ENCODE measurements around the gene CCDC9B.

Gene CCDC9B

DNA sequence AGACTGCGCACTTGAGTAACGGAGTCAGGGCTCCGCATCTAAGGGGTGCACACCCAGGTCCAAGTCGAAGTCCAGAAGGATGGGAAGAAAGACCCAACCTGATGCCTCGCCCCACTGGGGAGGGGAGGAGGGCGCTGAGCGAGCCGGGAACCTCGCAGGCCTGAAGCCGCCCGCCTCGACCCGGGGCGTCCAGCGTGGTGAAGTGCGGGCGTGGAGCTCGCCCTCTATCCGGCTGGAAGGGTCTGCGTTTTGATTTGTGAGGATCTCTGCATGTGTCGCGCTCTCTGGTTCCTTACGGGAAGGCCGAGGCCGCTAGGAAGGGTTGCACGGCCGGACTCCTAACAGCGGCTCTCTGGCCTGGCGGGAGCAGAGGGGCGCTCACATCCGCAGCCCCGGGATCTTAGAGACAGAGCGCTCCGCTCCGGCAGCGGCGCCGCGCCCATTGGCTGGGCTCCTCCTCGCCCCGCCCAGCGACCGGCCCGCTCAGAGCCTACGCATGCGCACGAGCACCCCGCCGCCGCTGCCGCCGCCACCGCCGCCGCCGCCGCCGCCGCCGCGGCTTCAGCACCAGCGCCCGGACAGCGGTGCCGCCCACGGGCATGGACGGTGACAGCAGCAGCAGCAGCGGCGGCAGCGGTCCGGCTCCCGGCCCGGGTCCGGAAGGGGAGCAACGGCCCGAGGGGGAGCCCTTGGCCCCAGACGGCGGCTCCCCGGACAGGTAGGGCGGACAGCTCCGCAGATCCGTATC lies 17.2 kb upstream of the CCDC9B start, which contains the start of gene DISP2:
TSS of gene DISP2 (plus strand) at position 497 of the 748 bp plus-strand sequence. CDS start at position 600, 103 bp downstream.
- Mint-ChIP-seq H3K4me1 (ENCODE audit: low read depth) (peaks cover 21% of the 10 kb centered on the region), H3K36me3 (ENCODE audit: low read depth) (peaks cover 4% of the 10 kb centered on the region), H3K27me3 (peaks cover 49% of the 10 kb centered on the region), H3K4me3 (peak within 1 kb of the TSS; percentile 75), H3K27ac (no peak within 1 kb of the TSS), H3K9me3 (no peaks in the 10 kb centered on the region)
- intact Hi-C loops (cut with micrococcal nuclease): no loop called here

DNA sequence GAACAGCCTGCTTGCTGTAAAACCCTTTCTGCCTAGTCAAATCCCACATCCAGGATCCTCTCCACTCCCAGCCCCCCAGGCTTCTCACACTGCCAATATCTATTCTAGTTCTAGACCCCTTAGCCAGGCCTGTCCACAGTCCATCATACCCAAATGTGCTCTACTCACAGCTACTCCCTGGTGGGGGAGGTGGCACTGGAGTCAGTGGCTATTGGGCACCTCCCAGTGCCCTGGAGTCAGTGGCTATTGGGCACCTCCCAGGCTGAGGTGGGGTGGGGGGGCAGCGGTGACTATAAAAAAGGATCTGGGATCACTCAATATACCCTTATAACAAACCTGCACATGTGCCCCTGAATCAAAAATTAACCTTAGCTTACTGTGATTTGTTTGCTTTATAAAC lies 16.5 kb upstream of the CCDC9B start:
- no peak overlapping the region for H3K27ac Mint-ChIP-seq
- peaks cover 49% of the 10 kb centered on the region for H3K27me3 Mint-ChIP-seq
- H3K4me3 Mint-ChIP-seq: no peak overlapping the region
- H3K9me3 Mint-ChIP-seq: no peaks in the 10 kb centered on the region
- H3K36me3 Mint-ChIP-seq (ENCODE audit: low read depth): no peaks in the 10 kb centered on the region
- peaks cover 21% of the 10 kb centered on the region for H3K4me1 Mint-ChIP-seq (ENCODE audit: low read depth)
- intact Hi-C loops (cut with micrococcal nuclease): no loop called here

DNA sequence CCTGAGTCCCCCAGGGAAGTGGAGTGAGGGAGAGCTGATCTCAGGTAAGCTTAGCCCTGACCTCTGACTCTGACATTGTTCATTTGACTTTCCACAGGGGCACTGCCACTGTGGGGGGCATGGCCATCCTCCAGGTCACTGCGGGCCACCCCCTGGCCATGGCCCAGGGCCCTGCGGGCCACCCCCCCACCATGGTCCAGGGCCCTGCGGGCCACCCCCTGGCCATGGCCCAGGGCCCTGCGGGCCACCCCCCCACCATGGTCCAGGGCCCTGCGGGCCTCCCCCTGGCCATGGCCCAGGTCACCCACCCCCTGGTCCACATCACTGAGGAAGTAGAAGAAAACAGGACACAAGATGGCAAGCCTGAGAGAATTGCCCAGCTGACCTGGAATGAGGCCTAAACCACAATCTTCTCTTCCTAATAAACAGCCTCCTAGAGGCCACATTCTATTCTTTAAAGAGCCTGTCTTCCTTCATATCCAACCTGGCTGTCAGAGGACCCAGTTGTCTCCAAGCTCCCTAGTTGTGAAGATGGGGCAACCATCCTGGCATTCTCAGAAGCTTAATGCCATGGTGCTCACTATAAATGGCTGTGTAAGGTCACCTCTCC lies 15.3 kb upstream of the CCDC9B start:
- peaks cover 21% of the 10 kb centered on the region for H3K4me1 Mint-ChIP-seq (ENCODE audit: low read depth)

GRCh38 chr15:40354408-40355171 lies 13.9 kb upstream of the CCDC9B start:
- intact Hi-C loops (cut with micrococcal nuclease): no loop called here
- peaks cover 51% of the 10 kb centered on the region for H3K27me3 Mint-ChIP-seq
- no peak overlapping the region for H3K4me3 Mint-ChIP-seq
- no peak overlapping the region for H3K27ac Mint-ChIP-seq
- no peaks in the 10 kb centered on the region for H3K9me3 Mint-ChIP-seq
- no peaks in the 10 kb centered on the region for H3K36me3 Mint-ChIP-seq (ENCODE audit: low read depth)
- peaks cover 21% of the 10 kb centered on the region for H3K4me1 Mint-ChIP-seq (ENCODE audit: low read depth)

More for the DNA sequence above, 15.3 kb upstream of the CCDC9B start:
- Mint-ChIP-seq H3K4me3 (no peak overlapping the region), H3K27ac (no peak overlapping the region), H3K36me3 (ENCODE audit: low read depth) (no peaks in the 10 kb centered on the region), H3K27me3 (peaks cover 49% of the 10 kb centered on the region), H3K9me3 (no peaks in the 10 kb centered on the region)
- intact Hi-C loops (cut with micrococcal nuclease): no loop called here

DNA sequence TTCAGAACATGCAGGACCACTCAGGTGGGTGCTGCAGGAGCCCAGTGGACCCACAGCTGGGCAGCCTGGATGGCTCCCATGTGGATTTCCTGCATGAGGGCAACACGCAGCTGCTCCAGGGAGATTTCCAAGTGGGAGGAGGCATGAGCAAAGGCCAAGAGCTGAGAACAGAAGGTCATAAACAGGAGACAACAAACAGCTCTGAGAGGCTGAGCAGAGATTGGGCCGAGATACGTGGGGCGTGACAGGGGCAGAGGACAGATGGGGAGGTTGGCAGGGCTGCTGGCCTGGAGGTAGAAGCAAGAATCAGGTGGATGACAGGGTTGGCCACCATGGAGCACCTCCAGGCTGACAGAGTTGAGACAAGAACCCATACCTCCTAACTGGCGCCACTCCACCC lies 13.0 kb upstream of the CCDC9B start:
- Mint-ChIP-seq H3K27ac (no peak overlapping the region), H3K4me3 (no peak overlapping the region), H3K4me1 (ENCODE audit: low read depth) (peaks cover 15% of the 10 kb centered on the region), H3K9me3 (no peaks in the 10 kb centered on the region), H3K27me3 (peaks cover 44% of the 10 kb centered on the region), H3K36me3 (ENCODE audit: low read depth) (no peaks in the 10 kb centered on the region)
- intact Hi-C loops (cut with micrococcal nuclease): no loop called here

DNA sequence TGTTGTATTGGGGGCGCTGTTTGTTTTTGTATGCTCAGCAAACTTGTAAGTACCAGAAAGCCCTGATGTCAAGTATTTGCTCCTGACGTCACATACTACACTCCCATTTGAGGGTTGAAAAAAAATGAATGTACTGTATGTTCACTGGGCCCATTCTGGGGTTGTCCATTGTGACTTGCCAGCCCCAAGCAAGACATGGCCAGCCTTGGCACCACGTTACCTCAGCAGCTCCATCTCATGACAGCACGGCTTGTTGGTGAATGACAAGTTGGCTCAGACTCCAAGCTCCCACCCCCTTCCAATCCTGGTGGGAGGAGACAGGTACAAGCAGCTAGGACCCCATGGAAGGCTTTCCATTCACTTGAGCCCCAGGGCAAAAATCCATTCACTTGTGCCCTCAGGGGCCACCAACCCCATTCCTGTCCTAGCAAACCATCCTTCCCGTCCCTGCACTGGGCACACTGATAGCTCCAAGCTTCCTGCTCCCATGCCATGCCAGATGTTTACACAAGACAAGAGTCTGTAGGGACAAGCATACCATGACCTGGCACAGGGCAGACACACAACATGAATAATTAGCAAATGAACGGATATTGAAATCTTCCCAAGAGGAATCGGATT lies 11.7 kb upstream of the CCDC9B start:
- Mint-ChIP-seq H3K27ac (no peak overlapping the region), H3K9me3 (no peaks in the 10 kb centered on the region), H3K4me3 (no peak overlapping the region), H3K36me3 (ENCODE audit: low read depth) (no peaks in the 10 kb centered on the region), H3K4me1 (ENCODE audit: low read depth) (peaks cover 7% of the 10 kb centered on the region), H3K27me3 (peaks cover 34% of the 10 kb centered on the region)
- intact Hi-C loops (cut with micrococcal nuclease): no loop called here

DNA sequence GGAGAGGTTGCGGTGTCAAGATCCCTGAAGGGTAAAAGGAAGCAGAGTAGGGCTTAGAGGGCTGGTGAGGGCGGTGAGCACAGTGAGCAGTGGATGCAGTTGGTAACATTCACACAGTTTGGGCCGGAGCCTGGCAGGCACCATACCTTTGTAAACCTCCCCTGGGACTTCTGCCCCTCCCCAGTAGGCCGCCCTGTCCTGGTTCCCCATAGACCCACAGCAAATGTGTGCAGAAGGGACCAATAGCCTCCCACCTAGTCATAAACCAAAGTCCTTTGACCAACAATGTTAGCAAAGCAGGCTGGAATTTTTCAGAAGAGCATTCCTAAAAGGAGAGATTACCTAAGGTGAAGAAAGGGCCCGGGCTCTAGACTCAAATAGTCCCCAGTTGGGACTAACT lies 8.4 kb upstream of the CCDC9B start:
- peaks cover 9% of the 10 kb centered on the region for H3K4me1 Mint-ChIP-seq (ENCODE audit: low read depth)
- intact Hi-C loops (cut with micrococcal nuclease): no loop called here
- H3K4me3 Mint-ChIP-seq: no peak overlapping the region
- H3K36me3 Mint-ChIP-seq (ENCODE audit: low read depth): no peaks in the 10 kb centered on the region
- peaks cover 13% of the 10 kb centered on the region for H3K27me3 Mint-ChIP-seq
- no peaks in the 10 kb centered on the region for H3K9me3 Mint-ChIP-seq
- H3K27ac Mint-ChIP-seq: peak overlapping the region; percentile 4

- H3K27me3 Mint-ChIP-seq: peaks cover 7% of the 10 kb centered on the region
- H3K4me3 Mint-ChIP-seq: no peak overlapping the region
- intact Hi-C loops (cut with micrococcal nuclease): no loop called here
- no peaks in the 10 kb centered on the region for H3K9me3 Mint-ChIP-seq
- peak overlapping the region; percentile 4 for H3K27ac Mint-ChIP-seq
- peaks cover 12% of the 10 kb centered on the region for H3K4me1 Mint-ChIP-seq (ENCODE audit: low read depth)
- no peaks in the 10 kb centered on the region for H3K36me3 Mint-ChIP-seq (ENCODE audit: low read depth)
These were observed 7.7 kb upstream of the CCDC9B start for GRCh38 chr15:40348474-40348870.

DNA sequence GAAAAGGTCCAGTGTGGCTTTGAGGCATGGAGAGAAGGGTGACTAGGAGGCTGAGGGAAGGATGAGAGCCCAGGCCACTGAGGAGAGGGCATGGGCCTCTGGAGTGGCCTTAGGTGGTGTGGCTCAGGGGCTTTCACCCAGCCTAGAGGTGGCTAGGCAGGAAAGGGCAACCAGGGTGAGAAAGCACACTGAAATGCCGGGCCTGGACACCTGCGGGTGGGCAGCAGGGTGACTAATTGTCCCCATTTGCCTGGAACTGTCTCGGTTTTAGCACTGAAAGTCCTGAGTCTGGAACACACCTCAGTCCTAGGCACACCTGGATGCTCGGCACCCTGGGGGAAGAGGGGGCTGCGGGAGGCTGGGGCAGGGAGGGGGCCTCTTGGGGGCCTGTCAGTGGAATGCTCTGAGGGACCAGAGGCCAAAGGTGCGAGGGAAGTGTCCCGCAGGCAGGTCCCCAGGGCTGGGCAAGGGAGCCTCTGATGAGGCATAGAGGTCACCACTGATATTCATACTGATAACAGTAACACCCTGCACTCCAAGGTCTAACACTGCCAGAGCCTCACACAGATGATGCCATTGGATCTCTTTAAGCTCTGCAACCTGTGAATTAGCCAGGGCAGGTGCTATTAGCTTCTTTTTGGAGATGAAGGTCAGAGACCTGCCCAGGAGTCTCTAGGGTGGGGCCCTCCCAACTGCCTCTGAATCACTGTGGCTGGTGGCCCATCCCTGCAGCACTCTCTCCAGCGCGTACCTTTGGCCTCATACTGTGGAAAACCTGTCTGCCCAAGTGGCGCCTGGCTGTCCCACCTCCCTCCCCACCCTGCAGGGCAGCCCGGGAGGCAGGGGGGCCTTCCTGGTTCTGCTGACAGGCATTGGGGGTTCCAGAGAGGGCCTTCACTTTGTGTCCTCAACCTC lies 7.1 kb upstream of the CCDC9B start:
- intact Hi-C loops (cut with micrococcal nuclease): no loop called here
- no peak overlapping the region for H3K27ac Mint-ChIP-seq

GRCh38 chr15:40346579-40347558 lies 6.1 kb upstream of the CCDC9B start:
- Mint-ChIP-seq H3K9me3 (no peaks in the 10 kb centered on the region), H3K4me1 (ENCODE audit: low read depth) (peaks cover 20% of the 10 kb centered on the region), H3K36me3 (ENCODE audit: low read depth) (no peaks in the 10 kb centered on the region), H3K27ac (peak overlapping the region; percentile 16), H3K4me3 (no peak overlapping the region), H3K27me3 (peaks cover 6% of the 10 kb centered on the region)
- intact Hi-C loops (cut with micrococcal nuclease): no loop called here

More for the DNA sequence above, 7.1 kb upstream of the CCDC9B start:
- Mint-ChIP-seq H3K4me1 (ENCODE audit: low read depth) (peaks cover 19% of the 10 kb centered on the region), H3K4me3 (no peak overlapping the region), H3K27me3 (peaks cover 6% of the 10 kb centered on the region), H3K36me3 (ENCODE audit: low read depth) (no peaks in the 10 kb centered on the region), H3K9me3 (no peaks in the 10 kb centered on the region)

- H3K36me3 Mint-ChIP-seq (ENCODE audit: low read depth): no peaks in the 10 kb centered on the region
- H3K4me3 Mint-ChIP-seq: no peak overlapping the region
- peaks cover 28% of the 10 kb centered on the region for H3K4me1 Mint-ChIP-seq (ENCODE audit: low read depth)
- intact Hi-C loops (cut with micrococcal nuclease): no loop called here
- H3K9me3 Mint-ChIP-seq: no peaks in the 10 kb centered on the region
- H3K27ac Mint-ChIP-seq: no peak overlapping the region
- peaks cover 6% of the 10 kb centered on the region for H3K27me3 Mint-ChIP-seq
These were observed 5.3 kb upstream of the CCDC9B start for GRCh38 chr15:40345867-40346578.

All from dendritic cell treated with granulocyte-macrophage colony-stimulating factor and Interleukin-4, amounts not matched to agents 40 ng/mL and 50 ng/mL, for 4 days (primary cell).